ENCODE results near the gene AIFM3. TPM values are rescaled to one million over a fixed set of nuclear protein-coding genes. Genes with fewer than 3 reads are reported as not detected.

The AIFM3 gene
- total RNA-seq, 1 experiment from 2014 or later, result not detected

DNA sequence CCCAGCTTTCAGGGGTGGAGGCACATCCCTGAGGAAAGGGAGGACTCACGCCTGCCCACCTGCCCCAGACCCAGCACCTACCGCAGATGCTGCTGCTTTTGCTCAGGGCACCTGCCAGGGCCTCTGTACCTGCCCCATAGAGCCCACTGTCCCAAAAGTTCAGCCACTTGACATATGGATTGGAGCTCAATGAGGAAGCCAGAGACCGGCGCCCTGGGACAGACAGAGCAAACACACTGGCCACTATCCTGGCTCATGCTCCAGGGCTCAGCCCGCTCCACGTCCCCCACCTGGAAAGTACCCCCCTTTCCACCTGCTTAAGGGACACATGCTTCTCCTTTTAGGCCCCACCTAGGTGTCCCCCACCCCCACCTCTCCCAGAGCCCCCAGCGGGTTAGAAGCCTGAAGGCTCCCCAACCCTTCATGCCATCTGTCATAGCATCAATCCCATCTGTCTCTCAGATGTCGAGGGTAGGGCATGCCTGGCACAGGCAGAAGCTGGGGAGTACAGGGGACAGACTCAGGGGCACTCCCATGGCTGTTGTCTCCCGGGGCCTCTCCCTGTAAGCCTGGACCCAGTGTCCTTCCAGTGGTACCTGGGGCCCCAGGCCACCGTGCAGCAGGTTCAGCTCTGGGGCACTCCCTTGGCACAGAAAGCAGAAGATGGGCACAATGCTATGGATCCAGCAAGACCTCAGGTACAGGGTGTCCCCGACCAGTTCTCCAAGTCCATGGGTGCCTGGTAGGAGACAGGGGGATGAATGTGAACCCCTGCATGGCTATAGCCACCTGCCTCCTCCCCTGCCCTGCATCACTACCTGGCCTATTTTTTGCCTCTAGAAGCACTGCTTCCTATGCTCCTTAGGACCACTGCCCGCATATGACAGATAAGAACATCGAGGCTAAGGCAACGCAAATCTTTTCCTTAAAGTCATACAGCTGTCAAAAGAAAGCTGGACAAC, 45.7 kb downstream of the AIFM3 start:
- H3K9me3 ChIP-seq (replicated peaks), result no peaks in the 10 kb centered on the region
- peaks cover 22% of the 10 kb centered on the region for H3K4me1 ChIP-seq (replicated peaks)
- DNase-seq (ENCODE audit: low read depth in 1 of 2, low spot score in 2 of 2), result no peak
- no peak overlapping the region for H3K4me3 ChIP-seq
- no peaks in the 10 kb centered on the region for H3K27me3 ChIP-seq (replicated peaks)
- no peak overlapping the region for H3K27ac ChIP-seq
- no peaks in the 10 kb centered on the region for H3K36me3 ChIP-seq

DNA sequence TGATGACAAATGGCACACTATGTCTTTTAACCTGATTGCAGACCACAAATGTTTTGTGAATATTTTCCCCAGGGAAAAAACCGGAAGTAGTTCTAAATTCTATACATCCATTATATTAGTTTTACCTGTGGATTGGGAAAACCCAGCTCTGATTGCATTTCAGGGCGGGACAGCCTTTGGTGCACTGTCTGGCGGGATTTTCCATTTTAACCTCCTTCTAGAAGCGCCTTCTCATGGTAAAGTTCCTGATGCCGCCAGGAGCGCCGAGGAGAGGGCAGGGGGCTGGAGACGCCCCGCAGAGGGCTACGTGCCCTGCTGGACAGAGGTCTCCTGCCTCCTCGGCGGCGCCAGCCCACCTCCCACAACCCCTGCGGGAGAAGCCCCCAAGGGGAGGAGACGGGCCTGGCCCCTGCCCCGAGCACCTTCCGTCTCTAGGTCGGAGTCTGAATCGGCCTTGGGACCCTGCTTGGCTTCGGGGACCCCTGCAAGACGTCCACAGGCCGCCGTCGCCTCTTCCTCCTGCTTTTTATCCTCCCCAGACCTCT, 46.7 kb downstream of the AIFM3 start:
- H3K4me3 ChIP-seq, result peak overlapping the region; percentile 37
- H3K27ac ChIP-seq, result peak overlapping the region; percentile 55
- H3K36me3 ChIP-seq, result no peaks in the 10 kb centered on the region
- no peak for DNase-seq (ENCODE audit: low read depth in 1 of 2, low spot score in 2 of 2)
- no peaks in the 10 kb centered on the region for H3K27me3 ChIP-seq (replicated peaks)
- peaks cover 22% of the 10 kb centered on the region for H3K4me1 ChIP-seq (replicated peaks)
- no peaks in the 10 kb centered on the region for H3K9me3 ChIP-seq (replicated peaks)

DNA sequence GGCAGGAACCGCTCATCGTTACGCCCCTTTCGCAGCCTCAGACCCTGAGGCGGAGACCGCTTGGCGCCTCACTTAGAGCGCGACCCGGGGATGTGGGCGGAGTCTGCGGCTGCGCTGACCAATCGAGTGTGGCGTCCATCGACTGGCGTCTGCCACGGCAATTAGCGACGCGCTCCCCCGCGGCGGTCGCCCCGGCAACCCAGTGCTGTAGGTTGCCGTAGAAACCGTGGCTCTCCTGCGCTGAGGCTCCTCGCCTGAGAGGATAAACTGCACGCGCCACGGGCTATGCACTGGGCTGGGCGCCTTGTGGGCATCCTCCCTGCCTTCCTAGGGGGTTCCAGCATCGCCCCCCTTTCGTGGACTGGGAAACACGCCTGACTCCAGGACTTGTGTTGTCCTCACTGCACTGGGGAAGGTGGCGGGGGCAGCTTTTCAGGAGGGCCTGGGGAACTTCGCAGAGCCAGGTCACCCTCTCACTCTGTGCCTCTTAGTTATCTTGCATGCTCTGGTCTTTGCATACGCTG, 47.2 kb downstream of the AIFM3 start:
- H3K27me3 ChIP-seq (replicated peaks), result no peaks in the 10 kb centered on the region
- DNase-seq (ENCODE audit: low read depth in 1 of 2, low spot score in 2 of 2), result peak; percentile 87 to 97
- no peaks in the 10 kb centered on the region for H3K36me3 ChIP-seq
- H3K27ac ChIP-seq, result peak overlapping the region; percentile 55; the same call in 1 of the 2 replicates
- H3K4me1 ChIP-seq (replicated peaks), result peaks cover 22% of the 10 kb centered on the region
- no peaks in the 10 kb centered on the region for H3K9me3 ChIP-seq (replicated peaks)
- peak overlapping the region; percentile 37 for H3K4me3 ChIP-seq

DNA sequence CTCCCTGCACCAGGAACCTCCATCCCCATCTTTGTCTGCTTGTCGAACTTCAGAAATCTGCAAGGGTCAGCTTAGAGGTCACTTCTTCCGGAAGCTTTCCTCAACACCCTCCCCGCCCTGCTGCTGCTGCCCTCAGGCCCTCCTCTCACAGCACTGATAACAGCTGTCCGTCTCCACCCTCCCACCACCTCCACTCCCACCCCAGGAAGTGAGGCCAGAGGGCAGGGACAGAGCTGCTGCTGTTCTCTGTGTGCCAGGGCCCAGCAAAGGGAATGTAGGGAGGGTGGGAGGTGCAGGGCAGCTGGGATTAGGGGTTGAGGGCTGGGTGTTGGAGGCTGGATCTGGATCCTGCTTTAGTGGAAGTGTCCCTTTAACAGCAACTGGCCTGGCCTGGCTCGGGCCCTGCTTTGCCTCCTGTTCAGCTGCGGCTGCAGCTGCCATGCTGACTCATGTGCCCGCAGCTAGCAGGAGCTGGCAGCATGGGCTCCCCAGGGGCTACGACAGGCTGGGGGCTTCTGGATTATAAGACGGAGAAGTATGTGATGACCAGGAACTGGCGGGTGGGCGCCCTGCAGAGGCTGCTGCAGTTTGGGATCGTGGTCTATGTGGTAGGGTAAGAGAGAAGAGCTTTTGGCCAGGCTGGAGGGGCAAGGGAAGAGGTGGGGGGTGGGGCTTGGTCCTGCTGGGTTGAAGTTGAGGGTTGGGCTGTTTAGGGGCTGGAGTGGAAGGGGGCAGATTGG, 47.8 kb downstream of the AIFM3 start, which contains the start of gene P2RX6:
Gene P2RX6, plus strand, starts transcription at position 440 of the 740 bp plus-strand sequence. Its CDS starts 10 bp downstream, at position 450.
- Histone ChIP-seq H3K4me3 (peak within 1 kb of the TSS; percentile 37), H3K36me3 (no peaks in the 10 kb centered on the region), H3K4me1 (replicated peaks) (peaks cover 22% of the 10 kb centered on the region), H3K9me3 (replicated peaks) (no peaks in the 10 kb centered on the region; the same call in 1 of the 2 replicates), H3K27me3 (replicated peaks) (no peaks in the 10 kb centered on the region), H3K27ac (peak within 1 kb of the TSS; percentile 55)
- DNase-seq (ENCODE audit: low read depth in 1 of 2, low spot score in 2 of 2), result peak in 1 of 2 experiments; percentile 19

DNA sequence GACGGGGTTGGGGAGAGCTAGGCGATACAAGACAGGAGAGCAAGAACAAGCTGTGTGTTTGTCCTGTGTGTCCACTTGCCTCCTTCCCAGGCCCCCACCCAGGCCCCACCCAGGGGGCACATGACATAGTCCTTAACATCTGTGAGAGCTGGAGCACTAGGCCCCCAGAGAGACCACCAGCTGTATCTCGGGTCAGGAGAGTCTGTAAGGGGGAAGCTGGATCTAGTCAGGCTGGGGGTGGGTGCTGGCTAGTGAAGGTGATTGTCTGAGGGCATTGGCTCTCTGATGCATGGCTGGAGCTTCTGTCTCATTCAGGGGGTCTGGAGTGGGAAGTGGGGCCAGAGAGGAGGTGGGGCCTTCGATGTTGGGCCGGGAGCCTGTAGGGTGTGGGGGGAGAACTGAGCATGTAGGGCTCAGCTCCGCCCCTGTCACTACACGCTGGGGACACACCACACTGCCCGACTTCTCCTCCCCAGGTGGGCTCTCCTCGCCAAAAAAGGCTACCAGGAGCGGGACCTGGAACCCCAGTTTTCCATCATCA, 48.5 kb downstream of the AIFM3 start:
- no peaks in the 10 kb centered on the region for H3K27me3 ChIP-seq (replicated peaks)
- no peak for DNase-seq (ENCODE audit: low read depth in 1 of 2, low spot score in 2 of 2)
- peaks cover 22% of the 10 kb centered on the region for H3K4me1 ChIP-seq (replicated peaks)
- H3K27ac ChIP-seq, result no peak overlapping the region
- H3K9me3 ChIP-seq (replicated peaks), result no peaks in the 10 kb centered on the region; the same call in 1 of the 2 replicates
- H3K4me3 ChIP-seq, result no peak overlapping the region
- no peaks in the 10 kb centered on the region for H3K36me3 ChIP-seq

DNA sequence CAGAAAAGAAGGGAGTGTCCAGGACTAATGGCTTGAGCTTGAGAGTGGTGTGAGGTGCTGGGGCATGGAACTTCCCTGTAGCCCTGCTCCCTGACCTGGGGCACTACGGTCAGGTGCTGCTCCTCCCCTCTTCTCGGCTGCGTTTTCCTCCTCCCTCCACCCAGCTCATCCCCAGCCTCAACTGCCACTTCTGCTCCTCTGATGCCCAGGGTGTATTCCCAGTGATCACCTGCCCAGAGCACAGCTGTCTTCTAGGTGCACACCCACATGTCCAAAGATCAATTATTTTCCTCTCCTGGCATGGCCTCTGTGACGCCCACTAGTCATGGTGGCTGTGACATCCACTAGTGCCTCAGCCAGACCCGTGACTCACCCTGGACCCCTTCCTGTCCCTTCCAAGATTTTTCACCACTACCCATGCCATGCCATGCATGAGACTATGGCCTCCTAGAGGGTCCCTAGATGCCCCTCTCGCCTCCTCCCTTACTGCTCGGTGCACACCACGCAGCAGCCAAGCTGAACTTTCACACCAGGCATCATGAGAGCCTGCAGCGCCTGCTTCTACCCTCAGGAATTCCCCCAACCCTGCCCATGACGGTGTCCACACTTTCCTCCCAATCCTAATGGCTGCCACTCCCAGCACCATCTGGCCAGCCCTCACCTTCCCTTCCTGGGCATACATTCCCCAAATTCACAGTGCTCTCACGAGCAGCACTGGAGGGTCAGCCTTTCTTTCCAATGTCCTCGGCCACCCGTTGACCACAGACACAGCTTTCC, 49.8 kb downstream of the AIFM3 start:
- peaks cover 22% of the 10 kb centered on the region for H3K4me1 ChIP-seq (replicated peaks)
- H3K27ac ChIP-seq, result no peak overlapping the region
- H3K9me3 ChIP-seq (replicated peaks), result no peaks in the 10 kb centered on the region; the same call in 1 of the 2 replicates

DNA sequence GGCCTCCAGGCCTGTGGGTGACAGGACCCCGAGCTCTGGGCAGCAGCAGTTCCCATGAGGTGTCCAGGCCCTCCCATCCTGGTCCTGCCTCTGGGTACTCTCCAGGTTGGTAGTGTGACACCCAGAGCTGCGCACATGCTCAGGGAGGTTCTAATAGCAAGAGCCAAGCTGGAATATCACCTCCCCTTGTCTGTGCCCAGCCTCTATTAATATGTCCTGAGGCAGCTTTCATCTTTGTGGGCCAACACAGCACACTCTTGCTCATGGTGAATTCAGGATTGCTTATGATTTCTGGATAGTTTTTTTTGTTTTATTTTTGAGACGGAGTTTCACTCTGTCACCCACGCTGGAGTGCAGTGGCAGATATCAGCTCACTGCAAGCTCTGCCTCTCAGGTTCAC, 51.3 kb downstream of the AIFM3 start:
- DNase-seq (ENCODE audit: low read depth in 1 of 2, low spot score in 2 of 2), result no peak
- Histone ChIP-seq H3K36me3 (no peaks in the 10 kb centered on the region), H3K4me3 (no peak overlapping the region), H3K27me3 (replicated peaks) (no peaks in the 10 kb centered on the region), H3K4me1 (replicated peaks) (peaks cover 22% of the 10 kb centered on the region), H3K9me3 (replicated peaks) (no peaks in the 10 kb centered on the region; the same call in 1 of the 2 replicates), H3K27ac (no peak overlapping the region)

More for the DNA sequence above, 49.8 kb downstream of the AIFM3 start:
- H3K27me3 ChIP-seq (replicated peaks), result no peaks in the 10 kb centered on the region
- H3K36me3 ChIP-seq, result no peaks in the 10 kb centered on the region
- H3K4me3 ChIP-seq, result no peak overlapping the region
- DNase-seq (ENCODE audit: low read depth in 1 of 2, low spot score in 2 of 2), result no peak

DNA sequence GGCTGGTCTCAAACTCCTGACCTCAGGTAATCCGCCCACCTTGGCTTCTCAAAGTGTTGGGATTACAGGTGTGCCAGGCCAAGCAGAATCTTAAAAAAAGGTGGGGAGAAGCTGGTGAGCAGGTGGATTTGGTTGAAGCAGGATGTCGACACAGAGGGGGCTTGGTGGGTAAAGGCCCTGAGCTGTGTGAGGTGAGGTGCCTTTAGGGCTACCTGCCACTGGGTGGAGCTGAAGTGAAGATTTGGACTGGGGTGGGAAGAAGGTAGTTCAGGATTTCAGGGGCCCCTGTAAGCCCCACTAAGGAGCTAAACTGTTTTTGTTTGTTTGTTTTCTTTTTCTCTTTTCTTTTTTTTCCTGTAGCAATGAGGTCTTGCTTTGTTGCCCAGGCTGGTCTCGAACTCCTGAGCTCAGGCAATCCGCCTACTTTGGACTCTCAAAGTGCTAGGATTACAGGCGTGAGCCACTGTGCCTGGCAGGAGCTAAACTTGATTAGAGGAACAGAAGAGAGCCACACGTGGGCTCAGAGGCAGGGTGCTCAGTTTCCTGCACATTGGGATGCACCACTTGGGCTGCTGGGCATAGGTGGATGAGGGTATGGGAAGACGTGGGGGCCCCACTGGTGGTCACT, 53.9 kb downstream of the AIFM3 start:
- Histone ChIP-seq H3K9me3 (replicated peaks) (no peaks in the 10 kb centered on the region; the same call in 1 of the 2 replicates), H3K4me3 (no peak overlapping the region), H3K27ac (no peak overlapping the region), H3K36me3 (no peaks in the 10 kb centered on the region), H3K27me3 (replicated peaks) (no peaks in the 10 kb centered on the region), H3K4me1 (replicated peaks) (no peaks in the 10 kb centered on the region)
- no peak for DNase-seq (ENCODE audit: low read depth in 1 of 2, low spot score in 2 of 2)

DNA sequence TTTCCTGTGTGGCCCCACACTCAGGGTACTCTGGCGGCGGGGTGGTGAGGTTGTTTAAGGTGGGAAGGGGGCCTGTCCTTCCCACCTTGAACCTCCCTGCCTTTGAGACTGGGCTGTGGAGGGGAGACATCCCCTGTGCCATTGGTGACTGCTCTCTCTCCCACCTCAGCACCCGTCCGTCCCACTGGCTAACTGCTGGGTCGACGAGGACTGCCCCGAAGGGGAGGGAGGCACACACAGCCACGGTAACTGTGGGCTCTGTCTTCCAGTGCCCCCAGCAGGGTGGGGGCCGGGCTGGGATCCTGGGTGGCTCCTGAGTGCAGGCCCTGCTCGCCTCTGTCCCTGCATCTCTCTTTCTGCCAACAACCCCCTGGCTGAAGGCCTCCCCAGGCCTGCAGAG, 55.5 kb downstream of the AIFM3 start:
- Histone ChIP-seq H3K36me3 (no peaks in the 10 kb centered on the region), H3K4me1 (replicated peaks) (no peaks in the 10 kb centered on the region), H3K4me3 (no peak overlapping the region), H3K9me3 (replicated peaks) (no peaks in the 10 kb centered on the region; the same call in 1 of the 2 replicates), H3K27ac (no peak overlapping the region), H3K27me3 (replicated peaks) (no peaks in the 10 kb centered on the region)
- DNase-seq (ENCODE audit: low read depth in 1 of 2, low spot score in 2 of 2), result no peak

DNA sequence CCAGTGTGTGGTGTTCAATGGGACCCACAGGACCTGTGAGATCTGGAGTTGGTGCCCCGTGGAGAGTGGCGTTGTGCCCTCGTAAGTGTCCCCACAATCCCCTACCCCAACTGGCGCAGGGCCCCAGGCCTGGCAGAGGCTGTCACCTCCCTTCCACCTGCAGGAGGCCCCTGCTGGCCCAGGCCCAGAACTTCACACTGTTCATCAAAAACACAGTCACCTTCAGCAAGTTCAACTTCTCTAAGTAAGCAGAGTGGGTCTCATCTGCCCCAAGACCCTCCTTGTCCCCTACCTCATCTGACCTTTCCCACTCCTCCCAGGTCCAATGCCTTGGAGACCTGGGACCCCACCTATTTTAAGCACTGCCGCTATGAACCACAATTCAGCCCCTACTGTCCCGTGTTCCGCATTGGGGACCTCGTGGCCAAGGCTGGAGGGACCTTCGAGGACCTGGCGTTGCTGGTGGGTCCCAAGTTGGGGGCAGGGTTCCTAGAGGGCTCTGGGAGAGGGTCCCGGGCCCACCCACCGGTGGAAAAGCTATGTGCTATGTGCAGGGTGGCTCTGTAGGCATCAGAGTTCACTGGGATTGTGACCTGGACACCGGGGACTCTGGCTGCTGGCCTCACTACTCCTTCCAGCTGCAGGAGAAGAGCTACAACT, 56.0 kb downstream of the AIFM3 start:
- no peaks in the 10 kb centered on the region for H3K36me3 ChIP-seq
- H3K9me3 ChIP-seq (replicated peaks), result no peaks in the 10 kb centered on the region; the same call in 1 of the 2 replicates
- no peak for DNase-seq (ENCODE audit: low read depth in 1 of 2, low spot score in 2 of 2)
- H3K27ac ChIP-seq, result no peak overlapping the region
- no peak overlapping the region for H3K4me3 ChIP-seq
- no peaks in the 10 kb centered on the region for H3K4me1 ChIP-seq (replicated peaks)
- H3K27me3 ChIP-seq (replicated peaks), result no peaks in the 10 kb centered on the region

DNA sequence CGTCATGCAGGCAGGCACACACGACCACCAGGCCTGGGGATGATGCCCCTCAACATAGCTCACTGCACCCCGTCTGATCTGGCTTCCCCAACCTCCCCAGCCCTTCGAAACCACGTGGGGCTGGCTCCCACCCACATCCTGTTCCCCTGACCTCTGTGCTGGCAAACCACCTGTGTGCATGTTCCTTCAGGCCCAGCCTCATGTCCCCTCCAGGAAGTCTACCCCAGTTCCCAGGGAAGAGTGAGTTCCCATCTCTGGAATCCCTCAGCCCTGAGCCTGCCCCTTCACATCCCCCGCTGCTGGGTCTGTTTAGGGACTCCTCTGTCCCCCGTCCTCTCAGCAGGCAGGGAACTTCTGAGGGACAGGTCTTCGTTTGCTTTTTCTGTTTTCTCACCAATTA, 58.2 kb downstream of the AIFM3 start:
- Histone ChIP-seq H3K4me1 (replicated peaks) (no peaks in the 10 kb centered on the region), H3K9me3 (replicated peaks) (no peaks in the 10 kb centered on the region; the same call in 1 of the 2 replicates), H3K27me3 (replicated peaks) (no peaks in the 10 kb centered on the region), H3K36me3 (no peaks in the 10 kb centered on the region), H3K4me3 (no peak overlapping the region), H3K27ac (no peak overlapping the region)
- DNase-seq (ENCODE audit: low read depth in 1 of 2, low spot score in 2 of 2), result no peak

Data from SJSA1 (cell line).